H9 (cell line): ENCODE results near the gene BAG1. TPM values are rescaled to one million over a fixed set of nuclear protein-coding genes. Genes with fewer than 3 reads are reported as not detected.

Experiments used
- DNase-seq: peaks from one replicate; pipeline ENCODE4 v3.0.0-alpha.2; 2017
- H2AFZ ChIP-seq: one replicate; pipeline ENCODE4 v1.6.1; 2013; ENCODE audit warnings: mild to moderate bottlenecking, low read length, control low read depth, moderate library complexity
- H2AK5ac ChIP-seq: 2 replicates; pipeline ENCODE4 v1.6.1; 2013; ENCODE audit warnings: low read length, control low read depth, mixed read lengths; ENCODE audit not compliant: insufficient read length
- H2BK120ac ChIP-seq: one replicate; pipeline ENCODE4 v1.6.1; 2013; ENCODE audit warnings: low read depth, mild to moderate bottlenecking, low read length, control low read depth, inconsistent platforms; ENCODE audit not compliant: poor library complexity, severe bottlenecking
- H2BK12ac ChIP-seq: 2 replicates; pipeline ENCODE4 v1.6.1; 2013; ENCODE audit warnings: low read length, control low read depth, mixed read lengths, low read depth; ENCODE audit not compliant: insufficient read length
- H2BK15ac ChIP-seq: 2 replicates; pipeline ENCODE4 v1.6.1; 2013; ENCODE audit warnings: low read depth, low read length, control low read depth
- H2BK20ac ChIP-seq: one replicate; pipeline ENCODE4 v1.6.1; 2013; ENCODE audit warnings: low read depth, mild to moderate bottlenecking, low read length, control low read depth, inconsistent platforms; ENCODE audit not compliant: poor library complexity, severe bottlenecking
- H2BK5ac ChIP-seq: 2 replicates; pipeline ENCODE4 v1.6.1; 2013; ENCODE audit warnings: low read length, control low read depth, mixed read lengths; ENCODE audit not compliant: insufficient read length
- H3K14ac ChIP-seq: 2 replicates; pipeline ENCODE4 v1.6.1; 2013; ENCODE audit warnings: low read length, control low read depth; ENCODE audit not compliant: insufficient read depth
- H3K18ac ChIP-seq: 2 replicates; pipeline ENCODE4 v1.6.1; 2013; ENCODE audit warnings: low read depth, mild to moderate bottlenecking, mixed read lengths, low read length, control low read depth; ENCODE audit not compliant: insufficient read length
- H3K23ac ChIP-seq: 2 replicates; pipeline ENCODE4 v1.6.1; 2013; ENCODE audit warnings: low read length, control low read depth, mixed read lengths, low read depth; ENCODE audit not compliant: insufficient read length
- H3K23me2 ChIP-seq: 2 replicates; pipeline ENCODE4 v1.6.1; 2013; ENCODE audit warnings: low read depth, mild to moderate bottlenecking, mixed read lengths, low read length, control low read depth; ENCODE audit not compliant: insufficient read length, poor library complexity, severe bottlenecking
- H3K27ac ChIP-seq: 2 replicates; pipeline ENCODE4 v1.5.1; 2013; ENCODE audit warnings: low read length, control low read depth, mixed read lengths, low read depth; ENCODE audit not compliant: insufficient read length
- H3K27me3 ChIP-seq: 2 replicates; pipeline ENCODE4 v1.6.1; 2013; ENCODE audit warnings: low read length, control low read depth, inconsistent platforms; ENCODE audit not compliant: insufficient read depth
- H3K4ac ChIP-seq: 2 replicates; pipeline ENCODE4 v1.6.1; 2013; ENCODE audit warnings: low read depth, mild to moderate bottlenecking, control low read depth, inconsistent platforms, low read length, moderate library complexity
- H3K4me1 ChIP-seq: 2 replicates; pipeline ENCODE4 v1.6.1; 2013; ENCODE audit warnings: low read length, control low read depth, inconsistent platforms; ENCODE audit not compliant: insufficient read depth
- H3K4me2 ChIP-seq: 2 replicates; pipeline ENCODE4 v1.6.1; 2013; ENCODE audit warnings: low read length, control low read depth, mixed read lengths; ENCODE audit not compliant: insufficient read length, insufficient read depth
- H3K56ac ChIP-seq: 2 replicates; pipeline ENCODE4 v1.6.1; 2013; ENCODE audit warnings: low read depth, mild to moderate bottlenecking, mixed read lengths, low read length, control low read depth; ENCODE audit not compliant: insufficient read length
- H3K79me1 ChIP-seq: 2 replicates; pipeline ENCODE4 v1.6.1; 2013; ENCODE audit warnings: low read depth, mild to moderate bottlenecking, moderate library complexity, low read length, control low read depth, inconsistent platforms; ENCODE audit not compliant: insufficient read depth, poor library complexity, severe bottlenecking
- H3K79me2 ChIP-seq: 2 replicates; pipeline ENCODE4 v1.6.1; 2013; ENCODE audit warnings: low read length, control low read depth, inconsistent platforms; ENCODE audit not compliant: insufficient read depth
- H3K9ac ChIP-seq: 2 replicates; pipeline ENCODE4 v1.6.1; 2013; ENCODE audit warnings: low read length, control low read depth, mixed read lengths; ENCODE audit not compliant: insufficient read length; ENCODE audit errors: extremely low read depth
- H3K9me3 ChIP-seq: one replicate; pipeline ENCODE4 v1.6.1; 2013; ENCODE audit warnings: low read depth, low read length, inconsistent platforms; ENCODE audit not compliant: control insufficient read depth
- H3T11ph ChIP-seq: one replicate; pipeline ENCODE4 v1.6.1; 2013; ENCODE audit warnings: mild to moderate bottlenecking, low read length, control low read depth, inconsistent platforms
- H4K20me1 ChIP-seq: one replicate; pipeline ENCODE4 v1.6.1; 2013; ENCODE audit not compliant: control insufficient read depth, insufficient read length, insufficient read depth
- H4K5ac ChIP-seq: 2 replicates; pipeline ENCODE4 v1.6.1; 2013; ENCODE audit warnings: low read depth, mild to moderate bottlenecking, mixed read lengths, low read length, control low read depth; ENCODE audit not compliant: insufficient read length
- H4K8ac ChIP-seq: replicated peaks from 2 replicates; pipeline ENCODE4 v1.6.1; 2013; ENCODE audit warnings: low read length, control low read depth, mixed read lengths, low read depth; ENCODE audit not compliant: insufficient read length
- H4K91ac ChIP-seq: 2 replicates; pipeline ENCODE4 v1.6.1; 2013; ENCODE audit warnings: low read depth, mild to moderate bottlenecking, moderate library complexity, mixed read lengths, low read length, control low read depth; ENCODE audit not compliant: insufficient read length
- H3K27ac Mint-ChIP-seq, 3 experiments: 2 replicates in 2 of 3; 3 replicates in 1 of 3; pipeline ENCODE4 v1.8.0; 2020 to 2021; ENCODE audit warnings: mixed read lengths in 3 of 3, mild to moderate bottlenecking in 1 of 3, moderate library complexity in 1 of 3
- H3K27me3 Mint-ChIP-seq: 2 replicates; pipeline ENCODE4 v1.8.0; 2021; ENCODE audit warnings: low read depth, mild to moderate bottlenecking, moderate library complexity, mixed read lengths
- H3K36me3 Mint-ChIP-seq, 3 experiments: 2 replicates in 2 of 3; 3 replicates in 1 of 3; pipeline ENCODE4 v1.8.0; 2020 to 2021; ENCODE audit warnings: low read depth in 3 of 3, mixed read lengths in 3 of 3; ENCODE audit not compliant: insufficient read depth in 1 of 3
- H3K4me1 Mint-ChIP-seq, 2 experiments: 2 replicates each; pipeline ENCODE4 v1.8.0; 2020; ENCODE audit warnings: mixed read lengths in 2 of 2
- H3K4me3 Mint-ChIP-seq, 2 experiments: 2 replicates in 1 of 2; 3 replicates in 1 of 2; pipeline ENCODE4 v1.8.0; 2020 to 2021; ENCODE audit warnings: mild to moderate bottlenecking in 2 of 2, mixed read lengths in 2 of 2, moderate library complexity in 1 of 2
- H3K9me3 Mint-ChIP-seq, 2 experiments: 2 replicates in 1 of 2; 3 replicates in 1 of 2; pipeline ENCODE4 v1.8.0; 2020; ENCODE audit warnings: mild to moderate bottlenecking in 2 of 2, mixed read lengths in 2 of 2, moderate library complexity in 1 of 2
- CTCF ChIP-seq: fragments of 200-600 bp; sonication (generic); conservative IDR thresholded peaks from 3 replicates; pipeline ENCODE4 v1.8.0; 2021; ENCODE audit warnings: antibody characterized with exemption, mild to moderate bottlenecking
- WGBS: extraction: QIAGEN DNeasy Blood & Tissue Kit; methylation state at CpG from one replicate; pipeline ENCODE4 v1.1.7; 2013; ENCODE audit warnings: missing lambda C conversion rate, low lambda C conversion rate, mixed read lengths; ENCODE audit not compliant: insufficient read length; ENCODE audit errors: extremely low coverage; 5-methylcytosine and 5-hydroxymethylcytosine counted together
- total RNA-seq: library from RNA; stranded (reverse); gene quantifications from 2 replicates; pipeline ENCODE4 v1.2.1, GENCODE V29; 2021

BAG1 gene
- total RNA-seq, 1 experiment from 2014 or later: 66.4 TPM

GRCh38 chr9:33277484-33277883 lies 13.0 kb upstream of the BAG1 start:
- Histone ChIP-seq H4K5ac (no peak overlapping the region), H3K4ac (no peak overlapping the region), H3K4me2 (no peak overlapping the region), H3K23ac (no peak overlapping the region), H3K14ac (no peak overlapping the region), H3K27ac (no peak overlapping the region), H2BK120ac (no peak overlapping the region), H2AFZ (no peak overlapping the region), H4K20me1 (no peaks in the 10 kb centered on the region), H3K4me1 (no peaks in the 10 kb centered on the region), H3T11ph (no peak overlapping the region), H2BK20ac (no peak overlapping the region), H3K27me3 (no peaks in the 10 kb centered on the region), H2BK15ac (no peak overlapping the region), H3K79me2 (no peaks in the 10 kb centered on the region), H4K8ac (no peak overlapping the region), H2AK5ac (no peak overlapping the region), H3K23me2 (no peaks in the 10 kb centered on the region), H3K56ac (no peak overlapping the region), H2BK12ac (no peak overlapping the region), H3K18ac (no peak overlapping the region), H2BK5ac (no peak overlapping the region), H4K91ac (no peak overlapping the region), H3K9me3 (no peaks in the 10 kb centered on the region), H3K79me1 (no peaks in the 10 kb centered on the region), H3K9ac (no peak overlapping the region)
- WGBS: no CpG with 5 or more reads among the region's 4 CpGs
- no peak for TF ChIP-seq CTCF
- H3K4me3 Mint-ChIP-seq: no peak overlapping the region
- H3K27me3 Mint-ChIP-seq: no peaks in the 10 kb centered on the region
- peaks cover 18 to 76% (median 56%) of the 10 kb centered on the region in 3 experiments for H3K36me3 Mint-ChIP-seq
- no peaks in the 10 kb centered on the region for H3K9me3 Mint-ChIP-seq
- H3K27ac Mint-ChIP-seq: no peak overlapping the region
- no peak for DNase-seq
- no peaks in the 10 kb centered on the region for H3K4me1 Mint-ChIP-seq
